HL-60 (cell line): ENCODE results near the gene F2RL3.

Experiments
- DNase-seq, 2 experiments: peaks; one replicate each; pipeline ENCODE4 v3.0.0-alpha.2; 2010 to 2020; ENCODE audit warnings: low read depth in 1 of 2, low spot score in 1 of 2
- H3K27ac ChIP-seq: fragments of 250-450 bp; sonication (Bioruptor Pico); replicated peaks from 2 replicates; pipeline ENCODE4 v1.5.1; 2020; ENCODE audit warnings: mild to moderate bottlenecking, moderate library complexity
- H3K27me3 ChIP-seq: fragments of 250-450 bp; sonication (Bioruptor Pico); 2 replicates; pipeline ENCODE4 v1.5.1; 2021; ENCODE audit warnings: mild to moderate bottlenecking, moderate library complexity; ENCODE audit not compliant: insufficient read depth, poor library complexity, severe bottlenecking
- H3K4me3 ChIP-seq: replicated peaks from 2 replicates; pipeline ENCODE4 v1.5.1; 2011; ENCODE audit warnings: mild to moderate bottlenecking, control low read depth, low read length; ENCODE audit not compliant: insufficient read depth
- CTCF ChIP-seq: IDR thresholded peaks from one replicate; pipeline ENCODE4 v1.5.1; 2011; ENCODE audit warnings: low read length, control low read depth, inconsistent platforms; ENCODE audit not compliant: insufficient read depth
- GABPA ChIP-seq: IDR thresholded peaks from 2 replicates; pipeline ENCODE4 v1.6.1; 2012; ENCODE audit warnings: low read depth
- POLR2AphosphoS5 ChIP-seq: IDR thresholded peaks from 2 replicates; pipeline ENCODE4 v1.6.1; 2012; ENCODE audit warnings: low read depth
- REST ChIP-seq: IDR thresholded peaks from 2 replicates; pipeline ENCODE4 v1.6.1; 2012; ENCODE audit warnings: low read depth; ENCODE audit not compliant: insufficient replicate concordance
- SPI1 ChIP-seq: IDR thresholded peaks from 2 replicates; pipeline ENCODE4 v1.6.1; 2012; ENCODE audit warnings: low read depth, mild to moderate bottlenecking, borderline replicate concordance

F2RL3 gene

GRCh38 chr19:16892868-16893685 is 4.3 kb downstream of the F2RL3 start:
- H3K27me3 ChIP-seq: peaks cover 16% of the 10 kb centered on the region
- no peak overlapping the region for H3K4me3 ChIP-seq
- DNase-seq: no peak
- TF ChIP-seq SPI1 (no peak), GABPA (no peak), REST (no peak), CTCF (no peak), POLR2AphosphoS5 (no peak)
- no peak overlapping the region for H3K27ac ChIP-seq

- Histone ChIP-seq H3K27me3 (peaks cover 19% of the 10 kb centered on the region), H3K27ac (no peak overlapping the region), H3K4me3 (no peak overlapping the region)
- TF ChIP-seq REST (no peak), GABPA (no peak)
- no peak for DNase-seq
These were observed 4.8 kb downstream of the F2RL3 start for GRCh38 chr19:16893686-16893989.

- Histone ChIP-seq H3K27ac (no peak overlapping the region), H3K27me3 (peaks cover 19% of the 10 kb centered on the region), H3K4me3 (no peak overlapping the region)
- no peak for TF ChIP-seq REST
- TF ChIP-seq SPI1: no peak
- no peak for TF ChIP-seq POLR2AphosphoS5
- no peak for TF ChIP-seq GABPA
- TF ChIP-seq CTCF: no peak
- DNase-seq: no peak
These were observed 5.3 kb downstream of the F2RL3 start for GRCh38 chr19:16894080-16894479.
